ENCODE measurements around the gene PTPRG. TPM values are rescaled to one million over a fixed set of nuclear protein-coding genes. Genes with fewer than 3 reads are reported as not detected.

PTPRG gene
- total and polyA plus RNA-seq, 2 experiments from 2014 or later: 24.4 to 131 TPM

DNA sequence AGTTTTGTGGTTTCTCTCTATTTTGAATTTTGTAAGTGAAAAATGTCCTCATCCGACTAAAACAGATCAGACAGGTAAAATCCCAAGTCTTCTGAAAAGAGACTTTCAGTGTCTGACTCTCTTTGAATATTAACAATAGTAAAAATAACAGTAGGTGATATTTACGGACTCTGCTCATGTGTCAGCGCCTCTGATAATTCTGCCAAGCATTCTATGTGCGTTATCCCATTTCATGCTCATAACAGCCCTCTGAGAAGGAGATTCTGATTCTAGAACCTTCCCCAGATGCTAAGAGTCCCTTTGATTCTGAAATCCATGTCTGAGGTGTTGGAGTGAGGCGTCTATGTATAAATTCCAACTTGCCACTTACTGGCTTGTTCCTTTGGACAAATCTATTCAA lies 529.1 kb downstream of the PTPRG start:
- no peak overlapping the region for H3K4me2 ChIP-seq
- DNase-seq (ENCODE audit: low spot score): no peak
- ATAC-seq: no peak
- H3K4me3 ChIP-seq: no peak overlapping the region
- H3K9me3 Mint-ChIP-seq: no peaks in the 10 kb centered on the region
- TF ChIP-seq, protein P1, sequence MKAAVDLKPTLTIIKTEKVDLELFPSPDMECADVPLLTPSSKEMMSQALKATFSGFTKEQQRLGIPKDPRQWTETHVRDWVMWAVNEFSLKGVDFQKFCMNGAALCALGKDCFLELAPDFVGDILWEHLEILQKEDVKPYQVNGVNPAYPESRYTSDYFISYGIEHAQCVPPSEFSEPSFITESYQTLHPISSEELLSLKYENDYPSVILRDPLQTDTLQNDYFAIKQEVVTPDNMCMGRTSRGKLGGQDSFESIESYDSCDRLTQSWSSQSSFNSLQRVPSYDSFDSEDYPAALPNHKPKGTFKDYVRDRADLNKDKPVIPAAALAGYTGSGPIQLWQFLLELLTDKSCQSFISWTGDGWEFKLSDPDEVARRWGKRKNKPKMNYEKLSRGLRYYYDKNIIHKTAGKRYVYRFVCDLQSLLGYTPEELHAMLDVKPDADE (IDR thresholded peaks at IDR 0.05): no peak
- no peak for TF ChIP-seq NANOG (IDR thresholded peaks at IDR 0.05; ENCODE audit: borderline replicate concordance)
- no peak for TF ChIP-seq CREB1 (CRISPR knock-in tag; IDR thresholded peaks at IDR 0.05; ENCODE audit: low read depth)
- no peak for TF ChIP-seq POLR2AphosphoS5 (IDR thresholded peaks at IDR 0.05; ENCODE audit: low read depth)
- TF ChIP-seq, protein P2, sequence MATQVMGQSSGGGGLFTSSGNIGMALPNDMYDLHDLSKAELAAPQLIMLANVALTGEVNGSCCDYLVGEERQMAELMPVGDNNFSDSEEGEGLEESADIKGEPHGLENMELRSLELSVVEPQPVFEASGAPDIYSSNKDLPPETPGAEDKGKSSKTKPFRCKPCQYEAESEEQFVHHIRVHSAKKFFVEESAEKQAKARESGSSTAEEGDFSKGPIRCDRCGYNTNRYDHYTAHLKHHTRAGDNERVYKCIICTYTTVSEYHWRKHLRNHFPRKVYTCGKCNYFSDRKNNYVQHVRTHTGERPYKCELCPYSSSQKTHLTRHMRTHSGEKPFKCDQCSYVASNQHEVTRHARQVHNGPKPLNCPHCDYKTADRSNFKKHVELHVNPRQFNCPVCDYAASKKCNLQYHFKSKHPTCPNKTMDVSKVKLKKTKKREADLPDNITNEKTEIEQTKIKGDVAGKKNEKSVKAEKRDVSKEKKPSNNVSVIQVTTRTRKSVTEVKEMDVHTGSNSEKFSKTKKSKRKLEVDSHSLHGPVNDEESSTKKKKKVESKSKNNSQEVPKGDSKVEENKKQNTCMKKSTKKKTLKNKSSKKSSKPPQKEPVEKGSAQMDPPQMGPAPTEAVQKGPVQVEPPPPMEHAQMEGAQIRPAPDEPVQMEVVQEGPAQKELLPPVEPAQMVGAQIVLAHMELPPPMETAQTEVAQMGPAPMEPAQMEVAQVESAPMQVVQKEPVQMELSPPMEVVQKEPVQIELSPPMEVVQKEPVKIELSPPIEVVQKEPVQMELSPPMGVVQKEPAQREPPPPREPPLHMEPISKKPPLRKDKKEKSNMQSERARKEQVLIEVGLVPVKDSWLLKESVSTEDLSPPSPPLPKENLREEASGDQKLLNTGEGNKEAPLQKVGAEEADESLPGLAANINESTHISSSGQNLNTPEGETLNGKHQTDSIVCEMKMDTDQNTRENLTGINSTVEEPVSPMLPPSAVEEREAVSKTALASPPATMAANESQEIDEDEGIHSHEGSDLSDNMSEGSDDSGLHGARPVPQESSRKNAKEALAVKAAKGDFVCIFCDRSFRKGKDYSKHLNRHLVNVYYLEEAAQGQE (IDR thresholded peaks at IDR 0.05; ENCODE audit: unreplicated experiment): no peak
- TF ChIP-seq ZNF114 (CRISPR knock-in tag; IDR thresholded peaks at IDR 0.05): no peak
- no peak for TF ChIP-seq EZH2 (IDR thresholded peaks at IDR 0.05; ENCODE audit: low read depth, unreplicated experiment)
- TF ChIP-seq, protein P3, sequence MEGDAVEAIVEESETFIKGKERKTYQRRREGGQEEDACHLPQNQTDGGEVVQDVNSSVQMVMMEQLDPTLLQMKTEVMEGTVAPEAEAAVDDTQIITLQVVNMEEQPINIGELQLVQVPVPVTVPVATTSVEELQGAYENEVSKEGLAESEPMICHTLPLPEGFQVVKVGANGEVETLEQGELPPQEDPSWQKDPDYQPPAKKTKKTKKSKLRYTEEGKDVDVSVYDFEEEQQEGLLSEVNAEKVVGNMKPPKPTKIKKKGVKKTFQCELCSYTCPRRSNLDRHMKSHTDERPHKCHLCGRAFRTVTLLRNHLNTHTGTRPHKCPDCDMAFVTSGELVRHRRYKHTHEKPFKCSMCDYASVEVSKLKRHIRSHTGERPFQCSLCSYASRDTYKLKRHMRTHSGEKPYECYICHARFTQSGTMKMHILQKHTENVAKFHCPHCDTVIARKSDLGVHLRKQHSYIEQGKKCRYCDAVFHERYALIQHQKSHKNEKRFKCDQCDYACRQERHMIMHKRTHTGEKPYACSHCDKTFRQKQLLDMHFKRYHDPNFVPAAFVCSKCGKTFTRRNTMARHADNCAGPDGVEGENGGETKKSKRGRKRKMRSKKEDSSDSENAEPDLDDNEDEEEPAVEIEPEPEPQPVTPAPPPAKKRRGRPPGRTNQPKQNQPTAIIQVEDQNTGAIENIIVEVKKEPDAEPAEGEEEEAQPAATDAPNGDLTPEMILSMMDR (conservative IDR thresholded peaks at IDR 0.05; ENCODE audit: low read depth in 2 of 2): no peak
- TF ChIP-seq ZNF331 (CRISPR knock-in tag; IDR thresholded peaks at IDR 0.05; ENCODE audit: low read depth): no peak
- no peak for TF ChIP-seq STAT1 (IDR thresholded peaks at IDR 0.05; ENCODE audit: unreplicated experiment)
- TF ChIP-seq, protein P4, sequence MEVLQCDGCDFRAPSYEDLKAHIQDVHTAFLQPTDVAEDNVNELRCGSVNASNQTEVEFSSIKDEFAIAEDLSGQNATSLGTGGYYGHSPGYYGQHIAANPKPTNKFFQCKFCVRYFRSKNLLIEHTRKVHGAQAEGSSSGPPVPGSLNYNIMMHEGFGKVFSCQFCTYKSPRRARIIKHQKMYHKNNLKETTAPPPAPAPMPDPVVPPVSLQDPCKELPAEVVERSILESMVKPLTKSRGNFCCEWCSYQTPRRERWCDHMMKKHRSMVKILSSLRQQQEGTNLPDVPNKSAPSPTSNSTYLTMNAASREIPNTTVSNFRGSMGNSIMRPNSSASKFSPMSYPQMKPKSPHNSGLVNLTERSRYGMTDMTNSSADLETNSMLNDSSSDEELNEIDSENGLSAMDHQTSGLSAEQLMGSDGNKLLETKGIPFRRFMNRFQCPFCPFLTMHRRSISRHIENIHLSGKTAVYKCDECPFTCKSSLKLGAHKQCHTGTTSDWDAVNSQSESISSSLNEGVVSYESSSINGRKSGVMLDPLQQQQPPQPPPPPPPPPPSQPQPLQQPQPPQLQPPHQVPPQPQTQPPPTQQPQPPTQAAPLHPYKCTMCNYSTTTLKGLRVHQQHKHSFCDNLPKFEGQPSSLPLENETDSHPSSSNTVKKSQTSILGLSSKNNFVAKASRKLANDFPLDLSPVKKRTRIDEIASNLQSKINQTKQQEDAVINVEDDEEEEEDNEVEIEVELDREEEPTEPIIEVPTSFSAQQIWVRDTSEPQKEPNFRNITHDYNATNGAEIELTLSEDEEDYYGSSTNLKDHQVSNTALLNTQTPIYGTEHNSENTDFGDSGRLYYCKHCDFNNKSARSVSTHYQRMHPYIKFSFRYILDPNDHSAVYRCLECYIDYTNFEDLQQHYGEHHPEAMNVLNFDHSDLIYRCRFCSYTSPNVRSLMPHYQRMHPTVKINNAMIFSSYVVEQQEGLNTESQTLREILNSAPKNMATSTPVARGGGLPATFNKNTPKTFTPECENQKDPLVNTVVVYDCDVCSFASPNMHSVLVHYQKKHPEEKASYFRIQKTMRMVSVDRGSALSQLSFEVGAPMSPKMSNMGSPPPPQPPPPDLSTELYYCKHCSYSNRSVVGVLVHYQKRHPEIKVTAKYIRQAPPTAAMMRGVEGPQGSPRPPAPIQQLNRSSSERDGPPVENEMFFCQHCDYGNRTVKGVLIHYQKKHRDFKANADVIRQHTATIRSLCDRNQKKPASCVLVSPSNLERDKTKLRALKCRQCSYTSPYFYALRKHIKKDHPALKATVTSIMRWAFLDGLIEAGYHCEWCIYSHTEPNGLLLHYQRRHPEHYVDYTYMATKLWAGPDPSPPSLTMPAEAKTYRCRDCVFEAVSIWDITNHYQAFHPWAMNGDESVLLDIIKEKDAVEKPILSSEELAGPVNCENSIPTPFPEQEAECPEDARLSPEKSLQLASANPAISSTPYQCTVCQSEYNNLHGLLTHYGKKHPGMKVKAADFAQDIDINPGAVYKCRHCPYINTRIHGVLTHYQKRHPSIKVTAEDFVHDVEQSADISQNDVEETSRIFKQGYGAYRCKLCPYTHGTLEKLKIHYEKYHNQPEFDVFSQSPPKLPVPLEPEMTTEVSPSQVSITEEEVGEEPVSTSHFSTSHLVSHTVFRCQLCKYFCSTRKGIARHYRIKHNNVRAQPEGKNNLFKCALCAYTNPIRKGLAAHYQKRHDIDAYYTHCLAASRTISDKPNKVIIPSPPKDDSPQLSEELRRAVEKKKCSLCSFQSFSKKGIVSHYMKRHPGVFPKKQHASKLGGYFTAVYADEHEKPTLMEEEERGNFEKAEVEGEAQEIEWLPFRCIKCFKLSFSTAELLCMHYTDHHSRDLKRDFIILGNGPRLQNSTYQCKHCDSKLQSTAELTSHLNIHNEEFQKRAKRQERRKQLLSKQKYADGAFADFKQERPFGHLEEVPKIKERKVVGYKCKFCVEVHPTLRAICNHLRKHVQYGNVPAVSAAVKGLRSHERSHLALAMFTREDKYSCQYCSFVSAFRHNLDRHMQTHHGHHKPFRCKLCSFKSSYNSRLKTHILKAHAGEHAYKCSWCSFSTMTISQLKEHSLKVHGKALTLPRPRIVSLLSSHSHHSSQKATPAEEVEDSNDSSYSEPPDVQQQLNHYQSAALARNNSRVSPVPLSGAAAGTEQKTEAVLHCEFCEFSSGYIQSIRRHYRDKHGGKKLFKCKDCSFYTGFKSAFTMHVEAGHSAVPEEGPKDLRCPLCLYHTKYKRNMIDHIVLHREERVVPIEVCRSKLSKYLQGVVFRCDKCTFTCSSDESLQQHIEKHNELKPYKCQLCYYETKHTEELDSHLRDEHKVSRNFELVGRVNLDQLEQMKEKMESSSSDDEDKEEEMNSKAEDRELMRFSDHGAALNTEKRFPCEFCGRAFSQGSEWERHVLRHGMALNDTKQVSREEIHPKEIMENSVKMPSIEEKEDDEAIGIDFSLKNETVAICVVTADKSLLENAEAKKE (CRISPR knock-in tag; IDR thresholded peaks at IDR 0.05): no peak
- no peak overlapping the region for H3K4me3 Mint-ChIP-seq
- H3K27ac ChIP-seq (ENCODE audit: low read depth): no peak overlapping the region
- H3K36me3 Mint-ChIP-seq (ENCODE audit: low read depth): no peaks in the 10 kb centered on the region
- no peak overlapping the region for H2AFZ ChIP-seq
- no peaks in the 10 kb centered on the region for H3F3A ChIP-seq (replicated peaks; ENCODE audit: low read depth)
- H3K27ac Mint-ChIP-seq: no peak overlapping the region
- 0 out of 2 replicates have a peak, but pooled peaks cover 7% of the 10 kb centered on the region for H3K79me2 ChIP-seq (replicated peaks; ENCODE audit: insufficient read depth)
- H3K4me1 ChIP-seq (ENCODE audit: insufficient read depth): no peaks in the 10 kb centered on the region; the same call in 1 of the 2 replicates
- peaks cover 16% of the 10 kb centered on the region; the same call in 1 of the 2 replicates for H4K20me1 ChIP-seq (replicated peaks; ENCODE audit: insufficient read depth)
- 0 out of 2 replicates have a peak, but pooled peaks cover 4% of the 10 kb centered on the region for H3K9me2 ChIP-seq (ENCODE audit: insufficient read depth)
- no peaks in the 10 kb centered on the region for H3K36me3 ChIP-seq (ENCODE audit: insufficient read depth)
- peaks cover 3% of the 10 kb centered on the region for H3K27me3 Mint-ChIP-seq (ENCODE audit: insufficient read depth, low read depth, poor library complexity)
- no peaks in the 10 kb centered on the region for H3K27me3 ChIP-seq (ENCODE audit: insufficient read depth)
- peaks cover 3% of the 10 kb centered on the region; the same call in 2 of the 3 replicates for H3K4me1 Mint-ChIP-seq

Data from GM23338 (cell line).